HG03095 (cell line): ENCODE measurements around the gene RFX7.

ENCODE experiments used
- ATAC-seq: cut with Tn5 transposase; IDR thresholded peaks from one replicate; pipeline ENCODE4 v1.9.1; 2021; ENCODE audit warnings: moderate library complexity; ENCODE audit not compliant: unreplicated experiment

RFX7 gene

DNA sequence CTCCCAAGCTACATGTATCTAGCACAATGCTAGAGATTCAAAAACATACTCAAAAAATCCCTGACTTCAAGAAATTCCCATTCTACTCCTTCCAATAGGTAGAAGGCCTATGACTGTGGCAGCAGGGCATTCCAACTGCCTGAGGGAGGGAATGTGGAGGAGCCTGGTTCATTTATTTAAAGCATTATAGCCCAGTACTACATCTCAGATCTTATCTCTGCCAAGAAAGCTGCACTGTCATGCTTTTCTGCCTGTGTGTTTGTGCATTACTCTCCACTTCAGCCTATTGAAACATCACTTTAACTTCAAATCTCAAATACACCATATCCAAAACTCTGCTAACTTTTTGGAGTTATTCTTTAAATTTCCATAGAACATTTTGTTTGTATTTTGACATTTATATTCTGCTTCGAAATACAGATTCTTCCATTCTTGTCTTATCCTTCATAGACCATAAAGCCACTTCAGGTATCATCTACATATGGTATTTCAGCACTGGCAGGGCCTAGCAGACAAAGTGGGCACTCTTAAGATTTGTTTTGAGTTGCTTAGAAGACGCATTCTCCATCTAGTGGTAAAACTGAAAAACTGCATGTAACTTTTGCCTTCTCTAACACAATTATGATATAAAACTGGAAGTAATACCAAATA lies 191.2 kb downstream of the RFX7 start:
- peak; percentile 60 for ATAC-seq

DNA sequence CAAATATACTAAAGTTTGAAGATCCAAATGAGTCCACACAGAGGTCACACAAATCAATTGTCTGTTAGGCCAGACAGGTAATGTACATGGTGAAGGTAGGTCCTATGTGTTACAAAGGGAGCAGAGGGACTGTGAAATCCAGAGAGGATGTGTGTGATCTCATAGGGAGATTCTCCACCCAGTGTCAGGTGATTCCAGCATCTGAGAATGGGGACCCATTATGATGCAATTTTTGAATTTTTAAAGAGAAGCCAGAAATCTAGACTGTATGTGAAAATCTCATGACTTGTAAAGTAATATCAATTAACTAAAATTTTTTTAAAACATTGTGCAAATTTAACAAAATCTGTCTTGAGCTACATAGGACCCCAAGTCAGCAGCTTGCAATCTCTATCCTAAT lies 192.0 kb downstream of the RFX7 start:
- ATAC-seq, result no peak

DNA sequence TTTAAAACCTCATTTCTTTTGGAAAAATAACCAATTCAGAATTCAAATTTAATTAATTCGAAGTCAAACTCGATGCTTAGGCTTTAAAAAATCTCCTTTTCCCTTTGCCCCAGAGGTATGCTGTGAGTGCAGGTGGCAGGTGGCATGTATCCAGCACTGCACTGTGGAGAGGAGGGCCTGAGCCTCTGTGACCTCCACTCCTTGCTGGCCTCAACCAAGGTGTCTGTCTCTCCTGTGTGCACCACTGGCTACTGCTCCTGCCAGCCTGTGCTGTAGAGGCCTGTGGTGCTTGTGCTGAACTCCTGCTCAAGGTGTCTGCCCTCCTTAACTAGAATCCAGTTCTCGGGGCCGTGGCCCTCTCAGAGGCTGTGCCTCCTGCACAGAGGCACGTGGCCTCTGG lies 194.1 kb downstream of the RFX7 start:
- ATAC-seq, result no peak

DNA sequence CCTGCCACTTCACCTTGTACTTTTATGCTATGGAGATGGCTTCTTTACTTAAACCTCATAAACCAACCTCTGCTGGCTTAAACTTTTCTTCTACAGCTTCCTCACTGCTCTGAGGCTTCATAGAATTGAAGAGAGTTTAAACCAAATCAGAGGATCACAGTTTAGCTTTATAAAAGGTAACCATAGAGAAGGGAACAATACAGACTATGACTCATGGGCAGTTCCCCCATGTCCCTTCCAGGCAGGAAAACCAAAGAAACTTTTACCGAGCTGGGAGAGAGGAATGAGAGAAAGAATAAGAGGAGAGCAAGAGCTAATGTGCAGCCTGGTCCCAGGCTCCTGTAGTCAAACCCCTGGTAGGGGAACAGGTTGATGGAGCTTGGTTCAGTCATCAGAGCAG lies 196.3 kb downstream of the RFX7 start:
- no peak for ATAC-seq

DNA sequence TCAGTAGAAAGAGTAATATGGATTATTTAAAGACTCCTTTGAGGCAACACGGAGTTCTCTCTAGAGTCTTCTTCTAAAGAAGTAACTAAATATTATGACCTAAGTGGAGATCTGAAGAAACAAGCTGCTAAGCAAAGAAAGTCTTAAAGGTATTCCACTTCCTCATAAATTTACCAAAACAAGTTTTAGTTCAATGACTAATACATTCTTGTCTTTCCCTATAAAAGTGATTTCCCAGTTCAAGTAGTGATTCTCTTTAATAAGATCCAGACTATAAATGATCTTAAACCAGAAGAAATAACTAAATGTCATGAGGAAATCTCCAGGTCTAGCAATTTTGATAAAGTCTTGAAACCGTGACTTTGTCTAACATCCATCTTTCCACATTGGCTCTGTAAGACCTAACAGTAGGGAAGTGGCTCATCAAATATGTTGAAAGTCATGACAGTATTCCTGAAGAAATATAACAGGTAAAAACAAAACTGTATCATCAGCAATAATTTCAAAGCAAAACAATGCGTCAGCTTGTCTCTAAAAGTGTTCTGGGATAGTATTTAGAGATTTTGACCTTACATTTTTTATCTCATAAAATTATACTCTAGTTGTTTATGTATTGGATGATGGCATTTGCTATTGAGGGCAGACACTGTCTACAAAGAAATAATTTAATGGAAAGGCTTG lies 198.5 kb downstream of the RFX7 start:
- ATAC-seq, result no peak

DNA sequence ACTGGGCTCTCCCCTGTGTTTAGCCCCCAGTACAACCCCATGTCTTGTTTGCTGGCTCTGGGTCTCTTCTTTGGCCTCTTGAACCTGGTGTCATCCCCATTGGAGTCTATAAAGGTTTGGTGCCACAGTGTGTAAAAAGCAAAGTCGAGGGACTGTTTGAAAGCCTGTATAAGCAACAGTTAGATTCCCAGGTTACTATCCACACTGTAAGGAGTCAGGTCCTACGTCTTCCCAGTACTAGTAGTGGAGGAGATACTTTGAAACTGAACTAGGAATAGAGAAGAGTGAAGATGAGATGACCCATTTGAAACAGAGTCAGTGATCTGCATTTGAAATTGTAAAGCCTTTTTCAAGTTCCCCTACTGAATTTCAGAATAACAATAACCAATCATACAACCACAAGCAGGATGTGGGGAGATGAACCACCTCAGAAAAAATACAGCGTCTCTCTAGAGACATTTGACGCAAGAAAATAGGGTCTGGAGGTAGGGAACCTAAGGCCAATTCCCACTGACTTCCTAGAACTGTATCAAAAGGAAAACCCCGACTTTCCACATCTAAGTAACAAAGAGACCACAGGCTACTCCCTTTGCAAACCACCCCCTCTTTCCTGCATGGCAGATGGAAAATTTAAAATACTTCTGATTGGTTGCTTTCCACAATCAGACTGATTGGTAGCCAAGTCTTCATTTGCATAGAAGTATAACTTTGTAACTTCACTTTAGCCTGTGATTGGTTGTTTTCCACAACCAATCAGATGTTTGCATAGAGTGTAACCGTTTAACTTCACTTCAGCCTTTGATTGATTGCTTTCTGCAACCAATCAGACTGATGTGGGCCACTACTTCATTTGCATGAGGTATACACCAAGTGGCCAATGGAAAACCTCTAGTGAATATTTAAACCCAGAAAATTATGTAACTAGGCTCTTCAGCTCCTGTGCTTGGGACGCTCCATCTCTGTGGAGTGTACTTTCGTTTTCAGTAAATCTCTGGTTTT lies 200.4 kb downstream of the RFX7 start:
- no peak for ATAC-seq

DNA sequence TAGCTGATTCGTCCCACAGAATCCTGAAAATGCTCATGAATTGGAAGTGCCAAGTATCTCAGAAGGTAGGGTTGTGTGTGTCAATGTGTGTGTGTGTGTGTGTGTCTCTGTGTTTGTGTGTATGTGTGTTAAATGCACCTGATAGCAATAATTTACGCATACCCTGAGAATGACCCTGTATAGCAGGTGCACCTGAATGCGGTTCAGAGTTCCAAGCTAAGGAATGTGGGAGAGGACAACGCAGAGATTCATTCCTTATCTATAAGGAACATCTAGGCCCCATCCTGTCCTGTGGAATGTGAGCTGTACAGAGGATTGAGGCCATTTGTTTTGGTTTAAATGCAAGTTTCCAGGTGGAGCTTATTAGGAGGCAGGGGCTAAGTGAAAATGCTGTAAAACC lies 201.2 kb downstream of the RFX7 start:
- no peak for ATAC-seq

DNA sequence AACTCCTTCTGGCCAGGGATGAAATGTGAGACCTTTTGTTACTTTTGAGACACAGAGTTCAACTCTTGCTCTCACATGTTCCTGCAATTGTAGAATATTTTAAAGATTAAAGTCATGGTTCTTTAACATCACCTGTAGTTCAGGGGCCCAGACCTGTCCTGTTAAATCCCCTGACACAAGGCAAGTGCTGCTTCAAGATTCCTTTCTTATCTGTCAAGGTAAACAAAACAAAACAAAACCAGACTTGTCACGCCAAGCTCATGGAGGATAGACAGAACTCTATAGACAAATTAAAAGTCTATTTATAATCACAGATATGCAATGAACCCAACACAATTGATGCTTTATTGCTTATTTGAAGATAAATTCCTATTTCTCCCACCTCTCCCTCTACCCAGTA lies 201.6 kb downstream of the RFX7 start:
- no peak for ATAC-seq

DNA sequence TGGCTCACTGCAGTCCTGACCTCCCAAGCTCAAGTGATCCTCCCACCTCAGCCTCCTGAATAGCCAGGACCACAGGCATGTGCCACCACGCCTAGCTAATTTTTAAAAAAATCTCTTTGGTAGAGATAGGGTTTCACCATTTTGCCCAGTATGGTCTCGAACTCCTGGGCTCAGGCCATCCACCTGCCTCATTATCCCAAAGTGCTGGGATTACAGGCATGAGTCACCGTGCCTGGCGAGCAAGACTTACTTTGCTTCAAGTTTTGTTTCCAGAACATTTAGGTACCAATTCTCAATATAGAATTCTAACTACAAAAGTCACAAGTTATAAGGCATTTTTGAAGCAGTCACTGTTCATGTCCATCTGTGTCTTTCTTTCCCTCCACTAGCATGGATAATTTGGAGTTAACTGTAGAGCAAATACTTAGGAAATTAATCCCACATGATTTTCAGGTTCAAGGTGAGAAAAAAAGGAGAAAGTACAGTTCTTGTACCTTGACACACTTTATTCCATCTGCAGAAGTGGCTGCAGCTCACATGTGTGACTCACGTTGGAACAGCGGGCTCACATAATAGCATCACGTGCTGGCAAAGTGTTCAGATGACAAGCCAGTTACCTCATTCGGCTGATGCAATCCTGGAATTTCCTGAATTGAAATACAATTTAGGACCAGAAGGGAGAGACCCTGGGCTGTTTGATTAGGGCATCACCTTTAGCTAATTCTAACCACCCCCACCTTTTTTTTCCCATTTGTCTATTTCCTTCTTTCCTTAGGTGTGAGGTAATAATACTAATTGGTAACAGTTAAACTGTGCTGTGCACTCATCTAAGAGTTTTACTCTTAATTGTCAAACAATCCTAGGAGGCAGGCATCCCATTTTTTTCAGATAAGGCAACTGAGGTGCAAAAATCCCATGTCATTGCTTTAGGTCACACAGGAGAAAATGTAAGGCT lies 203.3 kb downstream of the RFX7 start:
- no peak for ATAC-seq

DNA sequence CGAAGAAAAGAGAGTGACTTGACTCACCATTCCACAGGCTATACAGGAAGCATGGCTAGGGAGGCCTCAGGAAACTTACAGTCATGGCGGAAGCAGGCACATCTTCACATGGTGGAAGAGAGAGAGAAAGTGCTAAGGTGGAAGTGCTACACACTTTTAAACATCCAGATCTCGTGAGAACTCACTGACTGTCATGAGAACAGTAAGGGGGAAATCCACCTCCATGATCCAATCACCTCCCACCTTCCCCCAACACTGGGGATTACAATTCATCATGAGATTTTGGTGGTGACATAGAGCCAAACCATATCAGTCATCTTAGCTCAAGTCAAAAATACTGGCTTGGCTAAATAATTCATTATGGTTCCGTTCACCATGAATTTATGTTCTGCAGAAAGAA lies 205.0 kb downstream of the RFX7 start:
- ATAC-seq, result no peak

DNA sequence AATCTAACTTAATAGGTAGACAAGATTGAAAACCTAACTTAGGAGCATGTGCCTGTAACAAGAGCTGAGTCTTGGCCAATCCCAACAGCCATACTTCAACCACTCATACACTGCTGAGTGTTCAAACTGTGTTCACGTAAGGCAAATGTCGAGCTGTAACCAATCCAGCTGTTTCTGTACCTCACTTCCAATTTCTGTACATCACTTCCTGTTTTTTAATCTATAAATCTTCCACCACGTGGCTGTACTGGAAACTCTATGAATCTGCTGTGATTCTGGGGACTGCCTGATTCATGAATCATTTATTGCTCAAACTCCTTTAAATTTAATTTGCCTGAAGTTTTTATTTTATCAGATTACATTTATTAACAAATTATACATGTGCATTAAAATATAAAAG lies 205.7 kb downstream of the RFX7 start:
- no peak for ATAC-seq
